Activated CD8-positive, alpha-beta memory T cell treated with anti-CD3 and anti-CD28 coated beads, Interleukin-2, amount 50 U/mL, for 24 hours (primary cell): ENCODE data around the gene FKBP6.
"Not testable (repeated sequence)": the region's sequence is repeated elsewhere in the genome, so short reads cannot be mapped to it uniquely, and the experiment has no call there.

Experiments
- DNase-seq: peaks from one replicate; pipeline ENCODE4 v3.0.0-alpha.2; 2020; ENCODE audit errors: extremely low read depth

FKBP6 gene

GRCh38 chr7:73324081-73324845 lies 3.7 kb upstream of the FKBP6 start:
- DNase-seq = peak; percentile 9

DNA sequence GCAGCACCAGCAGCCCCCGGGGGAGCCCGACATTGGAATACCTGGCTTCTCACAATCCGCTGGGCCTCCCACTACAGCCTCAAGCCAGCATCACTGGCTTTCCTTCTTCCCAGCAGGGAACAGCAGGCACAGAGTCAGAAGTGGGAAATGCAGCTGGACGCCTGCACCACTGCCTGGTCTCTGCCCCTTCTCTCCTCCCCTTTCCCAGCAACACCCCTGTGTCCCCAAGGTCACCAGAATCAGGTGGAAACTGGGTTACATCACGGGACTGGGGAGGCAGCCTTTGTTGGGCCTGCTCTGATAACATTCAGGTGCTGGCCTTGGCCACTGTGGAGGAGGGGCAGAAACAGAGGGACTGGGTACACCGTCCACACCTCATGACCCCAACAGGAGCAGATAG lies 2.5 kb upstream of the FKBP6 start:
- not testable (repeated sequence) for DNase-seq

GRCh38 chr7:73327449-73327848 lies 512 bp upstream of the FKBP6 start:
- DNase-seq = not testable (repeated sequence)

DNA sequence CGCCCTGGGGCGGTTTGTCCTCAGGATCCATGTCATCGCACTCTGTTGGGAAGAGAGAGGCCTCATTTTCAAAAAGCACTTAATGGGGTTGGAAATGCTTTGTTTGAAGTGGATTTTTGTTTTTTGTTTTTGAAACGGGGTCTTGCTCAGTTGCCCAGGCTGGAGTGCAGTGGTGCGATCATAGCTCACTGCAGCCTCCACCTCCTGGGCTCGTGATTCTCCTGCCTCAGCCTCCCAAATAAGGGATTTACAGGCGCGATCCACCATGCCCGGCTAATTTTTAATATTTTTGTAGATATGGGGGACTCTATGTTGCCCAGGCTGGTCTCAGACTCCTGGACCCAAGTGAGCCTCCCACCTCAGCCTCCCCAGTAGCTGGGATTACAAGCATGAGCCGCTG lies 735 bp downstream of the FKBP6 start:
- DNase-seq = no peak

GRCh38 chr7:73329861-73330581 lies 2.1 kb downstream of the FKBP6 start:
- DNase-seq = no peak

- no peak for DNase-seq
Observed at GRCh38 chr7:73330772-73331171, 2.8 kb downstream of the FKBP6 start.

DNA sequence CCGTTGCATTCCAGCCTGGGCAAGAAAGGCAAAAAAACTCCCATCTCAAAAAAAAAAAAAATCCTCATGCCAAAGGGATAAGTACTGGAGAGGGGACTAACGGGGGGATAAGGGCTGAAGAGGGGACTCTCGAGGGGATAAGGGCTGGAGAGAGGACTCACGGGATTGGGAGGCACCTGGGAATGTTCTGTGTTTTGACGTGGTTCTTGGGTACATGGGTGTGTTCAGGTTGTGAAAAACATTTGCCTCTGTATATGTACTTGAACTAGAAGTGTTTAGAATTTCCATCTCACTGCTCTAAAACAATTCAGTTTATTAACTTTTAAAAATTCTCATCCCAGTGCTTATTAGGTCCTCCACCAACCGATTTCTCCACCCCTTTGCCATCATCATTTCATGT lies 4.5 kb downstream of the FKBP6 start:
- no peak for DNase-seq

- no peak for DNase-seq
Observed at GRCh38 chr7:73338321-73338720, 10.4 kb downstream of the FKBP6 start.

- no peak for DNase-seq
Observed at GRCh38 chr7:73340514-73340913, 12.6 kb downstream of the FKBP6 start.

- no peak for DNase-seq
Observed at GRCh38 chr7:73341877-73342276, 13.9 kb downstream of the FKBP6 start.

DNA sequence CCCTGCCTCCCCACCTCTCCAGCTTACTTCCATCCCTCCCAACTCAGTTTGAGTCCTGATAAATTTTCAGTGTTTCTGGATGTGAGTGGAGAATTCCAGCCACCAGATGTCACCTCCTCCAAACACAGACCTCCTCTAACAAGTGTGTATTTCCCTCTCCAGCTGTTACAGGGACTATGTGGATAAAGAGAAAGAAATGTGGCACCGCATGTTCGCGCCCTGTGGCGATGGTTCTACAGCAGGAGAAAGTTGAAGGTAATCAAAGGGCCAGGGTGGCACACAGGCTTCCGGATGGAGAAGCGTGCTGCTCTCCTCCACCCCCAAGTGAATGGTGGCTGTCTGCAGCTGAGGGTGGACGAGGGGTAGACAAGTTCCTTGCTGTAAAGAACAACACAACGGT lies 14.7 kb downstream of the FKBP6 start:
- no peak for DNase-seq

- no peak for DNase-seq
Observed at GRCh38 chr7:73343671-73344380, 15.9 kb downstream of the FKBP6 start.

GRCh38 chr7:73345538-73345937 lies 17.6 kb downstream of the FKBP6 start:
- no peak for DNase-seq

- no peak for DNase-seq
Observed at GRCh38 chr7:73345951-73346350, 18.0 kb downstream of the FKBP6 start.

DNA sequence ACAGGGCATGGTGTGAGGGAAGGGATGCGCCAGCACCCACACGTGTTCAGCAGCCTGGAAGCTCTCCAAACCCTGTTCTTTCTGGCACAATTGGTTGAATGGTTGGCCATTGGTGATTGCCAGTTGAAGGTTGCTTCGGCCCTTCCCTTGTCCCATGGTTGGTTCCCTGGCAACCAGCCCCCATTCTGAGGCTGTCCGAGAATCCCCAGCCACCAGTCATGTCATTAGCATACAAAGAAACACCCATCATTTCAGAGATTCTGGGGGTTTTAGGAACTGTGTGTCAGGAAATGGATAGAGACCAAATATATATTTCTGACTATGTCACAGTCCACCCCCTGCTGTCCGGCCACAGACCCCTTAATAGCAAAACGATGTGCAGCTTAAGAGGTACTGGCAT lies 21.8 kb downstream of the FKBP6 start:
- DNase-seq = no peak

DNA sequence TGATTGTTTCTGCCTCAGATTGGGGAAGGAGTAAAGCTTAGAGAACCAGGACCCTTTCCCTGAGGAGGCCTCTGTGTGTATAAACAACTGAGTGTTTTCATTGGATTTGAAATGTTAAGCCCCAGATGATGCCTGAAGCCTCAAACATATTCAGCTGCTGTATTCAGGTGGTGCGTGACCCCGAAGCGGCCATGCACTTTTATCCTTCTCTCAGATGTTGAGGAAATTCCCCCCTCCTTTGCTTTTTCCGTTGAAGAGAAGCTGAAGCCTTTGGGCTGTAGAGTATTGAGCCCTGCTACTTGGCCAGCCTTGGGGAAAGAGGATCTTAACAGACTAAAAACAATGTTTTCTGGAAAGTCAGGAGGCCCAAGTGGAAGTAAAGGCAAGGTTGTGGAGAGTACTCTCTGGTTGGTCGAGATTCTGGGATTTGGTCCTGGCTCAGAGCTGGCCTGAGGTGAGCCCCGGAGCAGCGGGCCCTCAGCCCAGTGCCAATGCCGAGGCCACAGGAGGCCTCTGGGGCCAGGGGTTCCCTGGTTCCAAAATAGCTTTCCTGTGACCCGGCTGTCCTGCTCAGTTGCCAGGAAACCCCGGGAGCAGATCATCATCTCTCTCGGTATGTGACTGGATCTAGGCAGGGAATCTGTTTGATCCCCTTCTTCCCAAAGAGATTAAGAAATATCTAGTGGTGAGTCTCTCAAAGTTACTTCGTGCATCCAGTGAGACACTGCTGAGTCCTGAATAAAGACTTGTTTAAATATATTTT lies 22.5 kb downstream of the FKBP6 start:
- DNase-seq = no peak

GRCh38 chr7:73351447-73352167 lies 23.6 kb downstream of the FKBP6 start:
- no peak for DNase-seq

DNA sequence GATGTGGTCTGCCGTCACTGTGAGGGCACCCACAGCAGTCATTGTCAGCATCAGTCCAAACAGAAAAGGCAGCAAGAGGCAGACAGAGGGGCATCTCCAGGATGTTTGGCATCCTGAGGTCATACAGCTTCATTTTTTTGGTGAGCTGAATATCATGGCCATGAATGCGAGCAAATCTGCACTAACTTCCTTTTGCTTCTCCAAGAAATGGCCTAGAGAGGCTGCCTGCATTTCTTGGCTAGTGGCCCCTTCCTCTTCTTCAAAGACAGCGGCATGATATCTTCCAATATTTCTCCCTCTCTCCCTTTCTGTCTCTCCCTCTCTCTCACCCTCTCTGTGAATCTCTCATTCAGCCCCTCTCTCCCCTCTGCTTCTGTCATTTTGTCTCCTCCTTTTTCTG lies 24.8 kb downstream of the FKBP6 start:
- no peak for DNase-seq

DNA sequence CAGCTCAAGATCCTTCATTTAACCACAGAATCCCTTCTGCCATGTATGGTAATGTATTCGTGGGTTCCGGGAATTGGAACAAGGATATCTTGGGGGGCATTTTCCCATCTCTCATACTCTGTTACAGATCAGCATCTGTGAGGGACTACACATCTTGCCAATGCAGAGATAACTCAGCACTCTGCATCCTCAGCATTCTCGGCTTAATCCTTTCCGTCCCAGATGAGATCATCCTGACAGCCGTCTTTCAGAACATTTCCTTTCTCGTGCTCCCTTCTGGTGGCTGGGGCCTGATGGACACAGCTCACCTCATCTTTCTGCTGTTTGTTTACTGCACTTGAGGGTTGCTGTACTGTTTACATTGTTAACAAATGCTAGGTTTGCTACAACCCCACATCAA lies 25.3 kb downstream of the FKBP6 start:
- DNase-seq = no peak

DNA sequence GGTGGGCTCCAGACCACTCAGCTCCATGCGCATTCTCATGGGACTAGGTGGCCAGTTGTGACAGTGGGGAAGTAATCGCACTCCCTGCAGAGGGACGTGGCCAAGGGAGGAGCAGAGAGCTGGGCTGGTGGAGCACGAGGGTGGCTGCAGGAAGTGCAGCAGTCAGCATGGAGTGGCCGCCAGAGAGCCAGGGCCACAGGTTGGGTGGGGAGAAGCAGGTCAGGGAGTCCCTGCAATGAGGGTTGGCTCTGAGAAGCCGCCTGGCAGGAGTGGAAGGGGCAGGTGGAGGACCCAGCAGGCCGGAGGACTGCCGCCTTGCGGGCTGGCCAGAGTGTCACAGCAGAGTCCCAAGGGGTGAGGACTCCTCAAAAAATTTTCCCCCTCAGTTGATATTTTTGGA lies 26.2 kb downstream of the FKBP6 start:
- no peak for DNase-seq

GRCh38 chr7:73354821-73355220 lies 26.9 kb downstream of the FKBP6 start:
- DNase-seq = no peak
